H1 (cell line): ENCODE data around the gene CACNG7. TPM values are rescaled to one million over a fixed set of nuclear protein-coding genes. Genes with fewer than 3 reads are reported as not detected.

Experiments
- CTCF ChIA-PET: fragments of 300-600 bp; sonication (Branson Sonifier 250); formaldehyde crosslinking; loops from one replicate; lab custom pipeline; 2021; ENCODE audit not compliant: partially characterized antibody; lab: Charles Lee
- POLR2A ChIA-PET: fragments of 300-600 bp; sonication (Branson Sonifier 250); formaldehyde crosslinking; loops from one replicate; lab custom pipeline; 2021; ENCODE audit warnings: inconsistent platforms; ENCODE audit not compliant: partially characterized antibody; lab: Charles Lee
- DNase-seq, 2 experiments: peaks; one replicate each; pipeline versions ENCODE4 v3.0.0 to v3.0.0-alpha.2; 2010 to 2022; ENCODE audit warnings: low spot score in 2 of 2, low read depth in 1 of 2, mixed read lengths in 1 of 2
- FAIRE-seq: peaks from 2 replicates; lab custom pipeline; 2011; peaks lifted over from hg19 to GRCh38; lab: Jason Lieb, UNC
- H2AFZ ChIP-seq: 2 replicates; pipeline ENCODE4 v1.8.1; 2012; ENCODE audit warnings: low read length, inconsistent platforms
- H2AK5ac ChIP-seq: 2 replicates; pipeline ENCODE4 v1.6.1; 2013; ENCODE audit warnings: low read depth, low read length
- H2BK120ac ChIP-seq: replicated peaks from 2 replicates; pipeline ENCODE3; 2013; ENCODE audit warnings: low read depth, low read length, inconsistent platforms
- H2BK12ac ChIP-seq: 2 replicates; pipeline ENCODE4 v1.6.1; 2013; ENCODE audit warnings: low read depth, low read length
- H2BK15ac ChIP-seq: 2 replicates; pipeline ENCODE4 v1.6.1; 2013; ENCODE audit warnings: low read length
- H2BK20ac ChIP-seq: 2 replicates; pipeline ENCODE4 v1.6.1; 2013; ENCODE audit warnings: low read length
- H2BK5ac ChIP-seq: 2 replicates; pipeline ENCODE4 v1.6.1; 2013; ENCODE audit warnings: low read depth, low read length
- H3K14ac ChIP-seq: 2 replicates; pipeline ENCODE4 v1.6.1; 2013; ENCODE audit warnings: inconsistent platforms; ENCODE audit not compliant: insufficient read length
- H3K18ac ChIP-seq: 2 replicates; pipeline ENCODE4 v1.6.1; 2013; ENCODE audit warnings: low read length; ENCODE audit errors: extremely low read depth
- H3K23ac ChIP-seq: 2 replicates; pipeline ENCODE4 v1.6.1; 2013; ENCODE audit warnings: inconsistent platforms; ENCODE audit not compliant: insufficient read length
- H3K23me2 ChIP-seq: 2 replicates; pipeline ENCODE4 v1.6.1; 2013; ENCODE audit warnings: low read depth, low read length
- H3K27ac ChIP-seq: 2 replicates; pipeline ENCODE4 v1.6.1; 2011; ENCODE audit warnings: low read depth, low read length, inconsistent platforms
- H3K27me3 ChIP-seq, 4 experiments: replicated peaks in 1 of 4; 1 replicate in 1 of 4; 2 replicates in 3 of 4; pipeline versions ENCODE4 v1.6.1 to v1.8.1; 2011 to 2013; ENCODE audit warnings: low read length in 3 of 4, mild to moderate bottlenecking in 3 of 4, inconsistent platforms in 2 of 4, mixed read lengths in 2 of 4, moderate library complexity in 1 of 4; ENCODE audit not compliant: control insufficient read depth in 3 of 4, insufficient read depth in 3 of 4; ENCODE audit errors: extremely low read depth in 1 of 4
- H3K36me3 ChIP-seq, 4 experiments: 2 replicates each; pipeline versions ENCODE4 v1.6.1 to v1.8.1; 2011 to 2013; ENCODE audit warnings: mild to moderate bottlenecking in 4 of 4, low read length in 3 of 4, moderate library complexity in 2 of 4, control low read depth in 1 of 4, inconsistent platforms in 1 of 4; ENCODE audit not compliant: insufficient read depth in 4 of 4, control insufficient read depth in 2 of 4
- H3K4ac ChIP-seq: replicated peaks from 2 replicates; pipeline ENCODE3; 2013; ENCODE audit warnings: low read length, low read depth, mixed read lengths, inconsistent platforms; ENCODE audit not compliant: insufficient read length
- H3K4me1 ChIP-seq, 4 experiments: replicated peaks in 1 of 4; 1 replicate in 1 of 4; 2 replicates in 3 of 4; pipeline versions ENCODE4 v1.6.1 to v1.8.1; 2011 to 2013; ENCODE audit warnings: low read length in 3 of 4, inconsistent platforms in 2 of 4, mixed read lengths in 1 of 4; ENCODE audit not compliant: insufficient read depth in 4 of 4, control insufficient read depth in 3 of 4
- H3K4me2 ChIP-seq, 2 experiments: 2 replicates each; pipeline versions ENCODE4 v1.6.1 to v1.8.1; 2011 to 2013; ENCODE audit warnings: low read depth in 2 of 2, low read length in 2 of 2, control low read depth in 1 of 2, inconsistent platforms in 1 of 2, mild to moderate bottlenecking in 1 of 2; ENCODE audit not compliant: insufficient read depth in 1 of 2
- H3K4me3 ChIP-seq, 4 experiments: fragments of 200-600, 300-600 bp in 1 of 4; sonication (generic), shearing (Covaris generic), sonication (Bioruptor Twin) in 1 of 4; 2 replicates each; pipeline versions ENCODE4 v1.5.1 to v1.8.1; 2011 to 2016; ENCODE audit warnings: low read length in 4 of 4, low read depth in 3 of 4, control low read depth in 2 of 4, inconsistent platforms in 2 of 4, mild to moderate bottlenecking in 2 of 4, mixed read lengths in 1 of 4, moderate library complexity in 1 of 4; ENCODE audit not compliant: insufficient read depth in 2 of 4; ENCODE audit errors: extremely low read depth in 1 of 4
- H3K56ac ChIP-seq: replicated peaks from 2 replicates; pipeline ENCODE3; 2013; ENCODE audit warnings: low read depth, mild to moderate bottlenecking, mixed read lengths, low read length, inconsistent platforms; ENCODE audit not compliant: insufficient read length
- H3K79me1 ChIP-seq: 2 replicates; pipeline ENCODE4 v1.6.1; 2013; ENCODE audit warnings: low read depth, low read length, control low read depth
- H3K79me2 ChIP-seq, 2 experiments: 2 replicates each; pipeline versions ENCODE4 v1.6.1 to v1.8.1; 2012 to 2013; ENCODE audit warnings: low read length in 2 of 2, mild to moderate bottlenecking in 2 of 2, inconsistent platforms in 1 of 2; ENCODE audit not compliant: insufficient read depth in 2 of 2, control insufficient read depth in 1 of 2
- H3K9ac ChIP-seq, 4 experiments: replicated peaks in 1 of 4; 1 replicate in 1 of 4; 2 replicates in 3 of 4; pipeline versions ENCODE4 v1.6.1 to v1.8.1; 2011 to 2013; ENCODE audit warnings: low read depth in 3 of 4, low read length in 3 of 4, control low read depth in 2 of 4, mild to moderate bottlenecking in 2 of 4, moderate library complexity in 2 of 4, inconsistent platforms in 1 of 4; ENCODE audit errors: extremely low read depth in 1 of 4
- H3K9me3 ChIP-seq, 2 experiments: 2 replicates each; pipeline versions ENCODE4 v1.6.1 to v1.8.1; 2012 to 2013; ENCODE audit warnings: mild to moderate bottlenecking in 2 of 2, moderate library complexity in 2 of 2, control low read depth in 1 of 2, inconsistent platforms in 1 of 2, low read depth in 1 of 2, low read length in 1 of 2, mixed read lengths in 1 of 2; ENCODE audit not compliant: insufficient read depth in 2 of 2
- H4K20me1 ChIP-seq, 2 experiments: replicated peaks in 1 of 2; 2 replicates each; pipeline versions ENCODE3 to v1.8.1; 2011 to 2013; ENCODE audit warnings: inconsistent platforms in 2 of 2, low read length in 2 of 2, mild to moderate bottlenecking in 1 of 2; ENCODE audit not compliant: insufficient read depth in 2 of 2, control insufficient read depth in 1 of 2
- H4K5ac ChIP-seq: 2 replicates; pipeline ENCODE4 v1.6.1; 2013; ENCODE audit warnings: low read length, low read depth, mixed read lengths, inconsistent platforms; ENCODE audit not compliant: insufficient read length
- H4K8ac ChIP-seq: 2 replicates; pipeline ENCODE4 v1.8.0; 2013; ENCODE audit warnings: mild to moderate bottlenecking, moderate library complexity, low read length, inconsistent platforms; ENCODE audit not compliant: insufficient read depth; ENCODE audit errors: extremely low read depth
- H4K91ac ChIP-seq: replicated peaks from 2 replicates; pipeline ENCODE3; 2013; ENCODE audit warnings: low read length, mixed read lengths, inconsistent platforms; ENCODE audit not compliant: insufficient read length
- ATF2 ChIP-seq: IDR thresholded peaks from 2 replicates; pipeline ENCODE4 v1.6.1; 2012; ENCODE audit warnings: low read length, inconsistent platforms
- BRCA1 ChIP-seq: IDR thresholded peaks from 2 replicates; pipeline ENCODE4 v1.6.1; 2012; ENCODE audit warnings: low read depth, low read length, improper control_type of control experiment
- EGR1 ChIP-seq: IDR thresholded peaks from 2 replicates; pipeline ENCODE4 v1.6.1; 2011; ENCODE audit warnings: low read depth, low read length, borderline replicate concordance
- FOSL1 ChIP-seq: IDR thresholded peaks from 2 replicates; pipeline ENCODE4 v1.6.1; 2011; ENCODE audit warnings: mild to moderate bottlenecking, low read depth, low read length, moderate library complexity; ENCODE audit not compliant: insufficient read depth
- KDM1A ChIP-seq: fragments of 200-600, 300-600 bp; sonication (generic); IDR thresholded peaks from 2 replicates; pipeline ENCODE4 v1.7.1; 2016; ENCODE audit warnings: mild to moderate bottlenecking, low read length, borderline replicate concordance
- RBBP5 ChIP-seq: IDR thresholded peaks from 2 replicates; pipeline ENCODE4 v1.7.1; 2012; ENCODE audit warnings: low read depth, mild to moderate bottlenecking, inconsistent platforms, low read length, moderate library complexity, borderline replicate concordance
- RFX5 ChIP-seq: IDR thresholded peaks from 2 replicates; pipeline ENCODE4 v1.6.1; 2011; ENCODE audit warnings: low read depth, low read length, improper control_type of control experiment, borderline replicate concordance
- TBP ChIP-seq: IDR thresholded peaks from 2 replicates; pipeline ENCODE4 v1.6.1; 2011; ENCODE audit warnings: low read depth, low read length, improper control_type of control experiment
- WGBS, 2 experiments: shearing (Covaris generic) in 1 of 2; methylation state at CpG; one replicate each; pipeline versions ENCODE4 v1.1.6 to v1.1.7; 2013 to 2015; ENCODE audit warnings: low lambda C conversion rate in 2 of 2, mixed read lengths in 2 of 2, inconsistent platforms in 1 of 2, low coverage in 1 of 2, missing lambda C conversion rate in 1 of 2; ENCODE audit not compliant: insufficient replicate concordance in 2 of 2, insufficient coverage in 1 of 2, insufficient read length in 1 of 2; ENCODE audit errors: extremely low coverage in 1 of 2, missing lambda C conversion rate in 1 of 2; 5-methylcytosine and 5-hydroxymethylcytosine counted together
- long read RNA-seq, 2 experiments: library from RNA in 1 of 2; library from capped mRNA in 1 of 2; stranded (forward); transcript quantifications; one replicate each; pipeline ENCODE4 v2.0.0, GENCODE V29; 2021; ENCODE audit warnings: inconsistent platforms in 1 of 2
- polyA minus RNA-seq, 3 experiments: library from RNA; depleted of rRNA, polyadenylated mRNA; stranded (reverse); fragments of >200 nt; gene quantifications; 1 replicate in 2 of 3; 2 replicates in 1 of 3; pipeline ENCODE4 v1.2.3, GENCODE V29; 2011
- polyA plus RNA-seq, 7 experiments: library from polyadenylated mRNA; depleted of rRNA in 3 of 7; stranded (reverse) in 5 of 7; unstranded in 2 of 7; fragments of >200 nt in 5 of 7; fragments of 200-250 nt in 2 of 7; gene quantifications; 1 replicate in 5 of 7; 2 replicates in 1 of 7; 4 replicates in 1 of 7; pipeline versions ENCODE4 v1.2.1 to v1.2.3, GENCODE V29; 2011 to 2013; ENCODE audit warnings: missing spikeins in 2 of 7, mixed read lengths in 2 of 7
- total RNA-seq: library from RNA; stranded (reverse); fragmentation: NEBNext Ultra II Directional; extraction: Animal tissue kit (Norgen Biotek cat#: 25700); gene quantifications from 2 replicates; pipeline ENCODE4 v1.2.1, GENCODE V29; 2021

Gene CACNG7
- total RNA-seq (28.9 and 29.9 TPM in 2 replicates), polyA plus RNA-seq (2011; rRNA removed) (69.8 and 127 TPM in 2 replicates), polyA minus RNA-seq (2011; rRNA and poly(A)+ RNA removed) (16.4 and 25.3 TPM in 2 replicates)
- 64.4 TPM for polyA plus RNA-seq (2011; cell fraction: cytosol; rRNA removed)
- 75.4 TPM for polyA plus RNA-seq (2011; cell fraction: nucleus; rRNA removed)
- polyA plus RNA-seq (2012, experiment 1 of 2): 33.4 to 44.9 TPM (median 40.2 TPM) in 4 replicates
- 33.0 TPM for polyA plus RNA-seq (2012, experiment 2 of 2)
- polyA plus RNA-seq (2013, experiment 1 of 2): 43.8 TPM
- 49.1 TPM for polyA plus RNA-seq (2013, experiment 2 of 2)
- 32.9 TPM for polyA minus RNA-seq (2011; cell fraction: cytosol; rRNA and poly(A)+ RNA removed)
- 19.4 TPM for polyA minus RNA-seq (2011; cell fraction: nucleus; rRNA and poly(A)+ RNA removed)
- long read RNA-seq, experiment 1, partial matches to known transcripts: 15 of 24 reads
- long read RNA-seq, experiment 1, other reads (novel, unspliced or antisense): 7 of 24 reads
- long read RNA-seq, experiment 2: 0 reads

DNA sequence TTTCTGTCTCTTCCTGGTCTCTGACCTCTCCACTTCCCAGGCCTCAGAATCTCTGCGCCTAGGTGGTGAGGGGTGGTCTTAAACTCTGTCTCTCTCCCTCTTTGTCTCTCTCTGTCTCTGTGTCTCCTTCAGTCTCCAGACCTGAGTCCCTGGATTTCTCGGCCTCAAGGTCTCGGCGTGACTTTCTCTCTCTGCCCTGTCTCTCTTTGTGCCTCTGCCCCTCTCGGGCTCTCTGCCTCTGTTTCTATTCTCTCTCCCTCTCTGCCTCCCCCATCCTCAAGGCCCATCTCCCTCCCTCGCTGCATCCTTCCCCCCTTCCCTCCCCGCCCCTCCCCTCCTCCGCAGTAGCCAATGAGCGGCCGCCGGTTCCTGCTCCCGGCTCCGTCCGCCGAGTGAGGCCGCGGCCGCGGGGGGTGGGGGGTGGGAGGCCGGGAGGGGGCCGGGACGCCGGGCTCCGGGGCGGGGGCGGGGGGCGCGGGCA is at the start of gene CACNG7:
Gene CACNG7, plus strand, starts transcription at position 344 of the 481 bp plus-strand sequence. CDS start 3,554 bp downstream, outside the sequence.
- CTCF ChIA-PET: interaction anchor here (1.0 to 2.9 kb wide), 3 partner anchors 33 to 117 kb away, joined by 3 to 31 read pairs (median 17); no protein-coding TSS in a partner anchor
- TF ChIP-seq RFX5 (no peak), EGR1 (no peak), BRCA1 (no peak), ATF2 (no peak), KDM1A (no peak), RBBP5 (no peak), FOSL1 (no peak), TBP (no peak)

More for the DNA sequence above, at the start of gene CACNG7:
- H2BK5ac ChIP-seq: peak within 1 kb of the TSS; percentile 77; the same call in 1 of the 2 replicates
- H3K4me2 ChIP-seq: peak within 1 kb of the TSS; percentile 87 to 95
- H3K4me1 ChIP-seq: peaks cover 0 to 14% (median 4%) of the 10 kb centered on the region in 4 experiments; a peak in 5 of 7 replicates
- H3K23ac ChIP-seq: no peak within 1 kb of the TSS
- peaks cover 6 to 10% of the 10 kb centered on the region in 2 experiments for H4K20me1 ChIP-seq
- no peak for FAIRE-seq
- peak within 1 kb of the TSS; percentile 93; the same call in 1 of the 2 replicates for H2AK5ac ChIP-seq
- H3K36me3 ChIP-seq: peaks cover 0 to 3% (median 0%) of the 10 kb centered on the region in 4 experiments; a peak in 1 of 8 replicates
- H3K4ac ChIP-seq: peak within 1 kb of the TSS; percentile 30
- no peak within 1 kb of the TSS for H2BK15ac ChIP-seq
- peak within 1 kb of the TSS; percentile 10 for H3K56ac ChIP-seq
- H2BK120ac ChIP-seq: peak within 1 kb of the TSS; percentile 3
- H3K18ac ChIP-seq: peak within 1 kb of the TSS; percentile 95; the same call in 1 of the 2 replicates
- peaks cover 6% of the 10 kb centered on the region for H3K79me1 ChIP-seq
- H4K91ac ChIP-seq: peak within 1 kb of the TSS; percentile 68
- no peak within 1 kb of the TSS for H3K27ac ChIP-seq
- peak within 1 kb of the TSS; percentile 40; the same call in 1 of the 2 replicates for H4K8ac ChIP-seq
- peaks cover 0 to 23% (median 14%) of the 10 kb centered on the region in 4 experiments; a peak in 5 of 7 replicates for H3K27me3 ChIP-seq
- peak within 1 kb of the TSS; percentile 36 to 58 (median 41); a peak in 6 of 7 replicates for H3K9ac ChIP-seq
- peak within 1 kb of the TSS; percentile 72; the same call in 1 of the 2 replicates for H2BK20ac ChIP-seq
- H3K79me2 ChIP-seq: peaks cover 0 to 18% of the 10 kb centered on the region in 2 experiments; a peak in 3 of 4 replicates
- H2AFZ ChIP-seq: peak within 1 kb of the TSS; percentile 79; the same call in 1 of the 2 replicates
- POLR2A ChIA-PET: interaction anchor here (1.4 to 2.8 kb wide), 6 partner anchors 9 to 72 kb away, joined by 3 to 17 read pairs (median 10); partner anchors contain the start of gene PRKCG
- peaks cover 22% of the 10 kb centered on the region for H3K23me2 ChIP-seq
- no peak for DNase-seq
- no peaks in the 10 kb centered on the region for H3K9me3 ChIP-seq
- peak within 1 kb of the TSS; percentile 60; the same call in 1 of the 2 replicates for H2BK12ac ChIP-seq
- peak within 1 kb of the TSS; percentile 10 for H4K5ac ChIP-seq
- peak within 1 kb of the TSS; percentile 75 to 98 (median 84) for H3K4me3 ChIP-seq
- H3K14ac ChIP-seq: no peak within 1 kb of the TSS
- WGBS, 2 experiments: 0% methylated on average over 2 of the region's 28 CpGs; no CpG with 5 or more reads in 1 of the 2 experiments
